OCI-LY7 (cell line): ENCODE measurements around the gene HMGCL. TPM values are rescaled to one million over a fixed set of nuclear protein-coding genes. Genes with fewer than 3 reads are reported as not detected.
"Not testable (repeated sequence)": the region's sequence is repeated elsewhere in the genome, so short reads cannot be mapped to it uniquely, and the experiment has no call there.

Experiments
- BruUV-seq: library from RNA; stranded (reverse); fragments of 400-500 nt; replicated peaks from 2 replicates; lab custom pipeline; 2021; lab: Mats Ljungman, UMichigan
- CTCF ChIA-PET: fragments of 300-600 bp; sonication (Branson Sonifier 250); formaldehyde crosslinking; loops from one replicate; lab custom pipeline; 2022; ENCODE audit warnings: antibody characterized with exemption; ENCODE audit not compliant: unreplicated experiment; lab: Charles Lee
- POLR2A ChIA-PET: fragments of 300-600 bp; sonication (Branson Sonifier 250); formaldehyde crosslinking; loops from one replicate; lab custom pipeline; 2022; ENCODE audit warnings: antibody characterized with exemption; lab: Charles Lee
- DNase-seq: peaks from one replicate; pipeline ENCODE4 v3.0.0-alpha.2; 2015; ENCODE audit warnings: low spot score
- H2AFZ ChIP-seq: fragments of 200-600 bp; sonication (generic), shearing (Covaris generic); 2 replicates; pipeline ENCODE4 v1.6.1; 2014; ENCODE audit warnings: mild to moderate bottlenecking, antibody characterized with exemption, low read length, moderate library complexity
- H3K27ac ChIP-seq: fragments of 200-600 bp; sonication (generic); 2 replicates; pipeline ENCODE4 v1.5.1; 2014; ENCODE audit warnings: mixed run types, low read depth, mild to moderate bottlenecking, moderate library complexity, low read length, inconsistent platforms; ENCODE audit not compliant: poor library complexity, severe bottlenecking
- H3K36me3 ChIP-seq: fragments of 200-600 bp; sonication (generic); 2 replicates; pipeline ENCODE4 v1.6.1; 2014; ENCODE audit warnings: mild to moderate bottlenecking, antibody characterized with exemption, low read length, moderate library complexity, mixed read lengths; ENCODE audit not compliant: insufficient read depth
- H3K4me1 ChIP-seq: fragments of 200-600 bp; sonication (generic); 2 replicates; pipeline ENCODE4 v1.5.1; 2014; ENCODE audit warnings: mild to moderate bottlenecking, low read length; ENCODE audit not compliant: insufficient read depth, poor library complexity, severe bottlenecking
- H3K4me2 ChIP-seq: fragments of 200-600 bp; sonication (generic); 2 replicates; pipeline ENCODE4 v1.6.1; 2014; ENCODE audit warnings: mild to moderate bottlenecking, low read length
- H3K4me3 ChIP-seq: fragments of 200-600 bp; sonication (generic); 2 replicates; pipeline ENCODE4 v1.5.1; 2014; ENCODE audit warnings: mild to moderate bottlenecking, low read depth, low read length; ENCODE audit not compliant: poor library complexity, severe bottlenecking
- H3K79me2 ChIP-seq: fragments of 200-600 bp; sonication (generic); 2 replicates; pipeline ENCODE4 v1.6.1; 2016; ENCODE audit warnings: low read depth, mild to moderate bottlenecking, low read length, moderate library complexity, mixed read lengths; ENCODE audit not compliant: insufficient read depth
- H3K9me2 ChIP-seq: fragments of 200-600 bp; sonication (generic); 2 replicates; pipeline ENCODE4 v1.6.1; 2016; ENCODE audit warnings: mild to moderate bottlenecking, low read length, mixed read lengths; ENCODE audit not compliant: insufficient read depth
- H3K9me3 ChIP-seq: fragments of 200-600 bp; sonication (generic); 2 replicates; pipeline ENCODE4 v1.6.1; 2014; ENCODE audit warnings: mild to moderate bottlenecking, mixed run types, low read length, mixed read lengths
- H4K20me1 ChIP-seq: fragments of 200-600 bp; sonication (generic); 2 replicates; pipeline ENCODE4 v1.6.1; 2014; ENCODE audit warnings: mild to moderate bottlenecking, antibody characterized with exemption, low read length, moderate library complexity, mixed read lengths; ENCODE audit not compliant: insufficient read depth
- EZH2phosphoT487 ChIP-seq: fragments of 200-600 bp; sonication (generic); IDR thresholded peaks from 2 replicates; pipeline ENCODE4 v1.6.1; 2018; ENCODE audit warnings: low read depth, borderline replicate concordance, mild to moderate bottlenecking, mixed run types, antibody characterized with exemption, low read length, moderate library complexity, mixed read lengths
- intact Hi-C: fragments of 100-400 bp; cut with micrococcal nuclease; formaldehyde crosslinking; loops from one replicate; pipeline ENCODE4 v1.10.0; 2022; ENCODE audit not compliant: unreplicated experiment
- total RNA-seq, 2 experiments: library from RNA; depleted of rRNA in 1 of 2; stranded (reverse); fragments of >200 nt in 1 of 2; shearing (Covaris generic) in 1 of 2; gene quantifications; 2 replicates each; pipeline ENCODE4 v1.2.3, GENCODE V29; 2014 to 2022
- TF ChIP-seq, protein P1 (sequence below): fragments of 200-600 bp; sonication (generic); conservative IDR thresholded peaks from 2 replicates; pipeline ENCODE4 v1.5.1; 2014; ENCODE audit warnings: mild to moderate bottlenecking, antibody characterized with exemption, low read length, moderate library complexity, mixed read lengths

Gene HMGCL
- total RNA-seq, 2 experiments from 2014 or later = 13.1 to 30.7 TPM

DNA sequence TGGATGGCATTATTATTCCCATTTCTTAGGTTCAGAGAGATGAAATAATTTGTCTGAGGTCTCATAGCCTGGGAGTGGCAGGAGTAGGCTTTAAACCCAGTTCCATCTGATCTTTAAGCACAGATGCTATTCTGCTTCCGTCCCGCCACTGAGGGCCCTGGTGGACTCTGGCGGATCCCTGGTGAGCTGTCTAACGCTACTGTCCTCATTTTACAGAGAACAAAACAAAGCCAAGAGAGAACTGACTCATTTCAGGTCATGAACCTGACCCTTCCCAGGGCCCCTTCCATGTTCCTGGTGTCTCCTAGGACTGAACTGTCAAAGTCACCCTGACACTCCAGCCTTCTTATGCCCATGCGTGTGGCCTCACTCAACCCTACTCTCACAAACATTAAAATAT is 21.6 kb downstream of the HMGCL start:
- DNase-seq = no peak
- TF ChIP-seq, protein P1, sequence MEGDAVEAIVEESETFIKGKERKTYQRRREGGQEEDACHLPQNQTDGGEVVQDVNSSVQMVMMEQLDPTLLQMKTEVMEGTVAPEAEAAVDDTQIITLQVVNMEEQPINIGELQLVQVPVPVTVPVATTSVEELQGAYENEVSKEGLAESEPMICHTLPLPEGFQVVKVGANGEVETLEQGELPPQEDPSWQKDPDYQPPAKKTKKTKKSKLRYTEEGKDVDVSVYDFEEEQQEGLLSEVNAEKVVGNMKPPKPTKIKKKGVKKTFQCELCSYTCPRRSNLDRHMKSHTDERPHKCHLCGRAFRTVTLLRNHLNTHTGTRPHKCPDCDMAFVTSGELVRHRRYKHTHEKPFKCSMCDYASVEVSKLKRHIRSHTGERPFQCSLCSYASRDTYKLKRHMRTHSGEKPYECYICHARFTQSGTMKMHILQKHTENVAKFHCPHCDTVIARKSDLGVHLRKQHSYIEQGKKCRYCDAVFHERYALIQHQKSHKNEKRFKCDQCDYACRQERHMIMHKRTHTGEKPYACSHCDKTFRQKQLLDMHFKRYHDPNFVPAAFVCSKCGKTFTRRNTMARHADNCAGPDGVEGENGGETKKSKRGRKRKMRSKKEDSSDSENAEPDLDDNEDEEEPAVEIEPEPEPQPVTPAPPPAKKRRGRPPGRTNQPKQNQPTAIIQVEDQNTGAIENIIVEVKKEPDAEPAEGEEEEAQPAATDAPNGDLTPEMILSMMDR = no peak
- TF ChIP-seq EZH2phosphoT487 = no peak
- POLR2A ChIA-PET = no interaction called here
- Histone ChIP-seq H3K4me2 (no peak overlapping the region), H3K4me3 (no peak overlapping the region), H3K9me3 (no peaks in the 10 kb centered on the region), H3K79me2 (no peaks in the 10 kb centered on the region), H3K9me2 (no peaks in the 10 kb centered on the region), H3K27ac (no peak overlapping the region), H3K4me1 (peaks cover 42% of the 10 kb centered on the region), H2AFZ (no peak overlapping the region), H4K20me1 (no peaks in the 10 kb centered on the region), H3K36me3 (peaks cover 7% of the 10 kb centered on the region; the same call in 1 of the 2 replicates)
- no TSS peak for BruUV-seq
- CTCF ChIA-PET = no interaction called here
- intact Hi-C loops = no loop called here

- H3K27ac ChIP-seq, H3K4me2 ChIP-seq, H2AFZ ChIP-seq, BruUV-seq, H3K79me2 ChIP-seq, H3K9me3 ChIP-seq, H3K4me3 ChIP-seq, H4K20me1 ChIP-seq, DNase-seq, H3K9me2 ChIP-seq, intact Hi-C loops: not testable (repeated sequence)
- ChIA-PET CTCF (interaction anchor here (0.6 to 1.2 kb wide), 3 partner anchors 11 to 114 kb away, joined by 3 to 4 read pairs (median 3); no protein-coding TSS in a partner anchor), POLR2A (interaction anchor here (0.7 to 1.5 kb wide), 4 partner anchors 13 to 104 kb away, joined by 3 read pairs; no protein-coding TSS in a partner anchor)
- Histone ChIP-seq H3K36me3 (peaks cover 12% of the 10 kb centered on the region; the same call in 1 of the 2 replicates), H3K4me1 (peaks cover 38% of the 10 kb centered on the region)
These were observed 22.4 kb downstream of the HMGCL start for GRCh38 chr1:23802809-23803342.

DNA sequence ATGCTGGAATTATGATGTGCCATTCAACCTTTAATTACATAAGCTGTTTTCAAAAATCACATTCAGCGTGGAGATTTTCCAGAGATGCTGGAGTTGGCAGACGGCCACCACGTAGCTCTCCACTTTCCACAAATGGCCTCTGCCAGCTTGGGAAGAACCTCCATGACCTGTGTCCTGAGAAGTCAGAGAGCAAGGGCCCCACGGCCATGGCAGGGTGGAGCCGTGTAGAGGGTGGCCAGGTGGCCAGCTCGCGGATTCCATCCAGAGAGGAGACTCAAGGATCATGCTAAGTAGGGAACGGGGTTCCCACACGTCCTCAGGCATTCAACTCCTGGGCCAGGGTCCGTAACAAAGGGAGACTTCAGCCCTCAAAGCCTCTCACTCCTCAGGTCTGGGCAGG is 23.4 kb downstream of the HMGCL start:
- peak overlapping the region; percentile 89 for H3K4me2 ChIP-seq
- CTCF ChIA-PET = interaction anchor here (0.7 to 1.2 kb wide), 3 partner anchors 9 to 115 kb away, joined by 3 to 5 read pairs (median 3); no protein-coding TSS in a partner anchor
- intact Hi-C loops = no loop called here

More for the DNA sequence above, 23.4 kb downstream of the HMGCL start:
- Histone ChIP-seq H3K9me3 (no peaks in the 10 kb centered on the region), H3K27ac (no peak overlapping the region), H3K4me3 (no peak overlapping the region), H4K20me1 (no peaks in the 10 kb centered on the region), H3K79me2 (no peaks in the 10 kb centered on the region), H3K36me3 (peaks cover 22% of the 10 kb centered on the region), H2AFZ (no peak overlapping the region), H3K9me2 (no peaks in the 10 kb centered on the region), H3K4me1 (peaks cover 28% of the 10 kb centered on the region)
- TSS peak; percentile 61 for BruUV-seq
- POLR2A ChIA-PET = interaction anchor here (0.5 to 1.6 kb wide), 10 partner anchors 9 to 256 kb away, joined by 3 to 6 read pairs (median 3); no protein-coding TSS in a partner anchor
- DNase-seq = no peak
- TF ChIP-seq EZH2phosphoT487 = no peak
- TF ChIP-seq, protein P1 = no peak
